HG03064 (cell line): Measurements from ENCODE around the gene LCOR.

ENCODE experiments used
- ATAC-seq: cut with Tn5 transposase; IDR thresholded peaks from one replicate; pipeline ENCODE4 v1.9.1; 2021; ENCODE audit warnings: low read depth; ENCODE audit not compliant: unreplicated experiment

Gene LCOR

DNA sequence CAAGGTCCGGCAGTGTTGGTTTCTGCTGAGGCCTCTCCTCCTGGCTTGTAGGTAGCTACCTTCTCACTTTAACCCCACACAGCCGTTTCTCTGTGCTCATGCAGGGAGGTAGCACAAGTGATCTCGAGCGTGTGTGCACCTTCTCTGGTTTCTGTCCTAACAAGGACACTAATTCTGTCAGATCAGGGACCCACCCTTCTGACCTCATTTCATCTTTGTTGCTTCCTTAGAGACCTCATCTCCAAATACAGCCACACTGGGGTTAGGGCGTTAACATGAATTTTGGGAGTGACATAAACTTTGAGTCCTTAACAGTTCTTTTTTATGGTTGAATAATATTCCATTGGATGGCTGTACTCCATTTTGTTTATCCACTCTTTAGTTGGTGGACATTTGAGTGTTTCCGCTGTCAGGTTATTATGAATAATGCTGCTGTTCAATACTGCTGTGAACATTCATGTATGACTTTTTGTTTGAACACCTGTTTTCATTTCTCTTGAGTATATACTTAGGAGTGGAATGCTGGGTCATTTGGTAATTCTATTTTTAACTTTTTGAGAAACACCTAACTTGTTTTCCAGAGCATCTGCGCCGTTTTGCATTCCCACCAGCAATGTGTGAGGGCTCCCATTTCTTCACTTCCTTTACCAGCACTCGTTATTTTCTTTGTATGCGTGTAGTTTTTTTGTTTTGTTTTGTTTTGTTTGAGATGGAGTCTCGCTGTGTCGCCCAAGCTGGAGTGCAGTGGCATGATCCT is 57.5 kb downstream of the LCOR start:
- no peak for ATAC-seq

DNA sequence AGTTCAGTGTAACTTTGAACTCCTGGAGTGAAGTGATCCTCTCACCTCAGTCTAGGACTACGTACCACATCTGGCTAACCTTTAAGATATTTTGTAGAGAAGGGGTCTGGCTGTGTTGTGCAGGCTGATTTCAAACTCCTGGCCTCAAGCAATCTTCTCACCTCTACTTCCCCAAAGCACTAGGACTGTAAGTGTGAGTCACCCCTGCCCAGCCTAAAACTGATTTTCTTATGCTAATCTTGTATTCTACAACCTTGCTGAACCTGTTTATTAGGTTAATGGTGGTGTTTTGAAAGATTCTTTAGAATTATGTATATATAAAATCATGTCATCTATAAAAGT is 58.0 kb downstream of the LCOR start:
- ATAC-seq = no peak

DNA sequence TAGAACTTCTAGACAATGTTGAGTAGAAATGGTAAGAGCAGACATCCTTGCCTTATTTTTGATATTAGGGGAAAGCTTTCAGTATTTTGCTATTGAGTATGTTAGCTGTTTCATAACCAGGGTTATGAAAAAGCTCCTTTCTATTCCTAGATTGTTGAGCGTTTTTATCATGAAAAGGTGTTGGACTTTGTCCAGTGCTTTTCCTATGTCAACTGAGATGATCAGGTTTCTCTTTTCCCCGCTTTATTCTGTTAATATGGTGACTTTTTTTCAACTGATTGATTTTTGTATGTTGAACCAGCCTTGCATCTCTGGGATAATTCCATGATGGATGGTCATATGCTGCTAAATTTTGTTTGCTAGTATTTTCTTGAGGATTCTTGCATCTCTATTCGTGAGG is 58.5 kb downstream of the LCOR start:
- ATAC-seq = no peak

- ATAC-seq = no peak
Measured at GRCh38 chr10:96891840-96892239, 59.7 kb downstream of the LCOR start.

DNA sequence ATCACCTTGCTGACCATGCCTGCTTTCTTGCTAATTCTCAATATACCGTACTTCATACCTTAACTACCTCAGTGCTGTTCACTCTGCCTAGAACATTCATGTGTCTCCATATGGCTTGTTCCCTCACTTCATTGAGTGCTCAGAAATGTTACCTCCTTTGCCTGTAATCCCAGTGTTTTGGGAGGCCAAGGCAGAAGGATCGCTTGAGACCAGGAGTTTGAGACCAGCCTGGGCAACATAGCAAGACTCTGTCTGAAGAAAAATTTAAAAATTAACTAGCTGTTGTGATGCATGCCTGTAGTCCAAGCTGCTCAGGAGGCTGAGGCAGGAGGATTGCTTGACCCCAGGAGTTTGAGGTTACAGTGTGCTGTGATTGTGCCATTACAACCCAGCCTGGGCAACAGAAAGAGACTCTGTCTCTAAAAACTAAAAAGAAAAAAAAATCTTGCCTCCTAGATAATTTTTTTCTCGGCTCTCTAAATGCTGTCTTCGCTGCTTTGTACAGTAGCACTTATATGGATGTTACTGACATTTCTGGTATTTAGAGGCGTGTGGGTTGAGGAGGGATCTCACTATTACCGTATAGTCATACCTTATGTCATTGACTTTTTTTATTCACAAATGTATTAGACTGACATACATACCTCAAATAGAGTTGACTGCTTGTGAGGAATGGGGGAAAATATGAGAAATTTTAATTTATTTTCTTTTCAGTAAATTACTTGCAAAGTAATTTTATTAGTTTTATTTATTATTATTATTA is 63.7 kb downstream of the LCOR start:
- ATAC-seq = no peak

DNA sequence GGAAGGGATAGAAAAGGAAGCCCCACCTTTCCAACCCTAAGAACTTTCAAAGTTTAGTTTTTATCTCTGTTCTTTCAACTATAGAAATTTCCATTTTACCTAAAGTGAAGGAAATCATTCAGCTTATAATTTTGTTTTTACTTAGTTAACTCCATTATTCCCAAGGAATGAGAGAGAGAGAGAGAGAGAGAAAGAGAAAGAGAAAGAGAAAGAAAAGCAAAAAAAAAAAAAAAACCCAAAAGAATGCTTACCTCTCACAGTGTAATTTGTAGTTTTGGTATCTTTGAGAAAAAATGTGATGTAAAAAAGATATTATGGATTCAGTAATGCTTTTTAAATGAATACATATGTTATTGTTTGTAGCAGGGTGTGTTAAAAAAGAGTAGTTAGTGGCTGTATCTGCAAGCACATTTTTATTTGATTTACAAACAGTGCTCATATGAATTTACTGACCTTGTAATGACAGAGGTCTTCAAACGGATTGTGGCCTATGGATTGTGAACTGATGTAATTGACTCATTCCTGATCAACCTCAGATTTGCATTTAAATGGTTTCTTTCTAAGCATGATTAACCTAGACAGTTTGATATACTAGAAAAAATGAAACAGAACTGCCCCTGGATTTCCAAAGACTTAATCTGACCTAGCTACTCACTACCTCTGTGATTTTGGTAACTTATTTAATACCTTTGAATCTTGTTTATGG is 64.9 kb downstream of the LCOR start:
- ATAC-seq = no peak

DNA sequence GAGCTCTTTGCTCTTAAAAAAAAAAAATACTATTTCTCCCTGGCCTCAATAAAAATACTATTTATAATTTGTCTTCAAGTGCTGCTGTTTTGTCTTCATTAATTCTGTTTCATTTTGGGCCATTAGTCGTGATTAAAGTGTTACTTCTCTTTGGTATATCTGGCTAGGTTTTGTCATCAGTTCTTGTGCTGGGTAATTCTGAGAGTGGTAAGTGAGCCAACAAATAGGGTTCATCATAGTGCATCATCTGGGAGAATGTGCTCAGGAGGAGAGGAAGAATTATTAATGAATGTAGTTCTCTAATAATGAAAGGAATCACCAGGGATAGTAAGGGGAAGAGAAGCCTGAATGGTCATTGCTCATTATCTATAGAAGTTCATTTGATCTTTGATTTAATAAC is 70.0 kb downstream of the LCOR start:
- no peak for ATAC-seq

DNA sequence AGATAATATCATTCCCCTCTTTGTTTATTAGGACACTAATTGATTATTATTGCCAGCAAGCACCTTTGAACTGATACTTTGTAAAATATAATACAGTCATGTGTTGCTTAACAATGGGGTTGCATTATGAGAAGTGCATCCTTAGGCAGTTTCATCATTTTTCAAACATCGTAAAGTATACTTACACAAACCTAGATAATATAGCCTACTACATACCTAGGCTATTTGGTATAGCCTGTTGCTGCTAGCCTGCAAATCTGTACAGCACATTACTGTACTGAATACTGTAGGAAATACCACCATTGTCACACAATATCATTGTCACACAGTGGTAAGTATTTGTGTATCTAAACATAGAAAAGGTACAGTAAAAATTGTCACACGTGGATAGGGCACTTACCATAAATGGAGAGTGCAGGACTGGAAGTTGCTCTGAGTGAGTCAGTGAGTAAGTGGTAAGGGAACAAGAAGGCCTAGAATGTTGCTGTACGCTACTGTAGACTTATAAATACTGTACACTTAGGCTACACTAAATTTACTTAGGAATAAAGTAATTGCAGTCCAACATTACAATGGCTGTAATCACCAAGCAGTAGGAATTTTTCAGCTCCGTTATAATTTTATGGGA is 70.7 kb downstream of the LCOR start:
- ATAC-seq = no peak

DNA sequence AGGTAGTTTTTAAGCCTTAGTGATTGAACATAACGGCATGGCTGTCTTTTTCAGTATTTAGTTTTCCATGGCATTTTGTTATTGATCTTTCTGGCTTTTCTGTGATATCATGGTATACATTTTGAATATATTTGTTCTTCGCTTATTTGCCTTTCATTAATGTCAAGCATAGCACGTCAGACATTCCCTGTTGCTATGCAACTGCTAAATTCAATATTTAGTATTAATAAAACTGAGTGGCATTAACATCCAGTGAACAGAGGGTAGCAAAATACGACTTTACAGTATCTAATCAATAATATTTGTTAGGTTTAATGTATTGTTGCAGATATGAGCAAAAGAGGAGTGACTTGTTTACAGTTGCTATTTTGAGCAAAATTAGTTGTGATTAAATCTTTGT is 72.5 kb downstream of the LCOR start:
- ATAC-seq = no peak

GRCh38 chr10:96906864-96907263 is 74.8 kb downstream of the LCOR start:
- ATAC-seq = no peak

GRCh38 chr10:96910488-96911395 is 78.6 kb downstream of the LCOR start:
- ATAC-seq = no peak

- ATAC-seq = no peak
Measured at GRCh38 chr10:96912405-96912804, 80.3 kb downstream of the LCOR start.

GRCh38 chr10:96913906-96914305 is 81.8 kb downstream of the LCOR start:
- ATAC-seq = no peak

- ATAC-seq = no peak
Measured at GRCh38 chr10:96917628-96918027, 85.5 kb downstream of the LCOR start.

GRCh38 chr10:96918214-96919002 is 86.3 kb downstream of the LCOR start:
- ATAC-seq = no peak

DNA sequence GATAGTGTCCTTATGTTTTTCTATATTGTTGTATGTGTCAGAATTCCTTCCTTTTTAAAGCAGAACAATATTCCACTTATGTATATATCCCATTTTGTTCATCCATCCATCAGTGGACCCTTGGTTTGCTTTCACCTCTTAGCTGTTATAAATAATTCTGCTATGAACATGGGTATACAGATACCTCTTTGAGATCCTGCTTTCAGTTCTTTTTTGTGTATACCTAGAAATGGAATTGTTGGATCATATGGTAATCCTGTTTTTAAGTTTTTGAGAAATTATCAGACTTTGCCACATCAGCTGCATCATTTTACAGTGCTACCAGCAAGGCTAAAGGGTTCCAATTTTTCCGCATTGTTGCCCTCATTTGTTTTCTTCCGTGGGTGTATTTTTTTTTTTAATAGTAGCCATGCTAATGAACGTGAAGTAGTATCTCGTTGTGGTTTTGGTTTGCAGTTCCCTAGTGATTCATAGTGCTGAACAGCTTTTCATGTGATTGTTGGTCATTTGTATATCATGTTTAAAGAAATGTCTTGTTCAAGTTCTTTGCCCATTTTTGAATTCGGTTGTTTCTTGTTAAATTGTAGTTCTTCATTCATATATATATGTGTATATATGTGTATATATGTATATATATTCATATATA is 87.8 kb downstream of the LCOR start:
- no peak for ATAC-seq

GRCh38 chr10:96921655-96922054 is 89.6 kb downstream of the LCOR start:
- no peak for ATAC-seq

DNA sequence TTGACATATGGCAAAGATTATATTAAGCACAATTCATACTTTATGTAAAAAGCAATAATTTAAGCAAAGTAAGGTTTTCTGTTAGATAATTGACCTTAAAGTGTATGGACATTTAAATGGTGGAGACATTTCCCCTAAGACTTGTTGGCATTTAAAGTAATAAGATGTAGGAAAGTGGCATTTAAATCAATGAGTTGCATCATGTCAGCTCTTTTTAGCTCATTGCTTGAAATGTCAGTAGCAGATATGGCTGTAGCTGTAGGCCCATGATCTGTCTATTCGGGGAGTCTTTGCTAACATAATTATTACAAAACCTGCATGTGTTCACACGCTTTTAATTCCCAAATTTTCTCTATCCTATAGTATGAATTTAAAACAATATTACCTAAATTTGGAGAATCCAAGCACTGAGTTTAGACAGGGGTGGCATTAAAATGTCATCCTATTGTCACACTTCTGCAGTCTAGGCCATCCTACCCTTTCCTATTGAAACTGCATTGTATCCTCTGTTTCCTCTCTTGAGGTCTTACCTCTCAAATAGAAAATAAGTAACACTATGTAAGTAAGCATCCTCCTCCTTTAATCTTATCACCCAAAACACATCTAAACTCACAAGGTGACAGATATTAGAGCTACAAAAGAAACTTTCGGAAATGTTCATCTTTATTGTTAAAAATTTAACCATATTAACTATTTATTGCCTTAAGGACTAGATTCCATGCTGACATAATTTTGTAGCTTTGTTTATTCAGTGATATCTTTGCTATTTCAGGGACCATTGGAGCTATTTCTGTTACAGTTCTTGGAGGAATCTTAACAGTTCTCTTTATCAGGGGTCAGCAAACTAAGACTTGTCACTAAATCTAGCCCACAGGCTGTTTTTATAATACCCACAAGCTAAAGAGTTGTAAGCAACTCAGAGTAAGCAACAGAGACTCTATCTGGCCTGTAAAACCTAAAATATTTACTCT is 91.2 kb downstream of the LCOR start:
- ATAC-seq = no peak
